Small intestine (tissue), 16 donors: Measurements from ENCODE around the gene METTL18. TPM values are rescaled to one million over a fixed set of nuclear protein-coding genes. Genes with fewer than 3 reads are reported as not detected.
A peak's percentile ranks its signal among the peaks of the same experiment; 100 is the strongest.

ENCODE experiments used
- DNase-seq, 2 donors: peaks; one replicate each; pipeline versions ENCODE4 v3.0.0 to v3.0.0-alpha.2; 2013
- FAIRE-seq: peaks from 2 replicates; lab custom pipeline; 2012; peaks lifted over from hg19 to GRCh38; lab: Jason Lieb, UNC
- H3K27ac ChIP-seq, 3 donors: one replicate each; pipeline ENCODE4 v1.5.1; 2013; ENCODE audit warnings: low read length in 2 of 3, mild to moderate bottlenecking in 2 of 3, control low read depth in 1 of 3, inconsistent platforms in 1 of 3, low read depth in 1 of 3, moderate library complexity in 1 of 3
- H3K27me3 ChIP-seq, 3 donors: one replicate each; pipeline ENCODE4 v1.6.1; 2013; ENCODE audit warnings: low read length in 3 of 3, inconsistent platforms in 1 of 3; ENCODE audit not compliant: control insufficient read depth in 3 of 3, insufficient read depth in 3 of 3
- H3K36me3 ChIP-seq, 3 donors: one replicate each; pipeline ENCODE4 v1.6.1; 2013; ENCODE audit warnings: low read length in 3 of 3, inconsistent platforms in 1 of 3, low read depth in 1 of 3, mild to moderate bottlenecking in 1 of 3, moderate library complexity in 1 of 3; ENCODE audit not compliant: control insufficient read depth in 3 of 3, insufficient read depth in 2 of 3
- H3K4me1 ChIP-seq, 3 donors: one replicate each; pipeline ENCODE4 v1.6.1; 2013; ENCODE audit warnings: low read length in 2 of 3, inconsistent platforms in 1 of 3, low read depth in 1 of 3, mild to moderate bottlenecking in 1 of 3, moderate library complexity in 1 of 3; ENCODE audit not compliant: control insufficient read depth in 3 of 3, insufficient read depth in 2 of 3
- H3K4me3 ChIP-seq, 3 donors: one replicate each; pipeline ENCODE4 v1.5.1; 2013; ENCODE audit warnings: low read length in 3 of 3, control low read depth in 1 of 3, inconsistent platforms in 1 of 3, low read depth in 1 of 3, mild to moderate bottlenecking in 1 of 3, moderate library complexity in 1 of 3
- H3K9me3 ChIP-seq, 2 donors: one replicate each; pipeline ENCODE4 v1.6.1; 2013; ENCODE audit warnings: low read depth in 1 of 2, low read length in 1 of 2; ENCODE audit not compliant: control insufficient read depth in 2 of 2, insufficient read depth in 1 of 2
- WGBS, 3 donors: extraction: QIAGEN DNeasy Blood & Tissue Kit; methylation state at CpG; one replicate each; pipeline ENCODE4 v1.1.7; 2013; 5-methylcytosine and 5-hydroxymethylcytosine counted together
- long read RNA-seq, 10 donors: transcript quantifications; one replicate each; lab custom pipeline, GENCODE V29; 2026
- polyA plus RNA-seq, 4 donors: library from polyadenylated mRNA; stranded (reverse) in 3 of 4; unstranded in 1 of 4; fragments of 200-250 nt in 3 of 4; fragments of 120-200 nt in 1 of 4; gene quantifications; one replicate each; pipeline versions ENCODE4 v1.2.1 to v1.2.3, GENCODE V29; 2013
- donor health status: healthy with polysubstance abuse.
- donor health status: control.
- donor health status: control.
- donor health status: Bipolar disorder and iron deficiency.
- donor health status: healthy.

The METTL18 gene
- polyA plus RNA-seq, result 10 to 100 TPM in 1 of 4 donors, 1 to 10 TPM in 3; 6.5 to 10.7 (median 7.5) TPM
- long read RNA-seq, donor 1, result 0 reads
- long read RNA-seq, donor 2, partial matches to known transcripts, result 0 of 1 reads
- long read RNA-seq, donor 2, other reads (novel, unspliced or antisense), result 0 of 1 reads
- long read RNA-seq, donor 3, transcript METTL18-202 (2 exons, 1,521 nt), result major isoform, 8 of 8 reads
- long read RNA-seq, donor 3, partial matches to known transcripts, result 0 of 8 reads
- long read RNA-seq, donor 3, other reads (novel, unspliced or antisense), result 0 of 8 reads
- long read RNA-seq, donor 4, result 0 reads
- long read RNA-seq, donor 5, result 0 reads
- long read RNA-seq, donor 6, partial matches to known transcripts, result 0 of 2 reads
- long read RNA-seq, donor 6, other reads (novel, unspliced or antisense), result 0 of 2 reads
- long read RNA-seq, donor 7, result 0 reads
- long read RNA-seq, donor 8, partial matches to known transcripts, result 0 of 1 reads
- long read RNA-seq, donor 8, other reads (novel, unspliced or antisense), result 0 of 1 reads
- long read RNA-seq, donor 9, partial matches to known transcripts, result 0 of 1 reads
- long read RNA-seq, donor 9, other reads (novel, unspliced or antisense), result 0 of 1 reads
- long read RNA-seq, donor 10, transcript METTL18-202 (2 exons, 1,521 nt), result major isoform, 6 of 8 reads
- long read RNA-seq, donor 10, partial matches to known transcripts, result 0 of 8 reads
- long read RNA-seq, donor 10, other reads (novel, unspliced or antisense), result 0 of 8 reads

GRCh38 chr1:169794530-169795416 is at the start of gene METTL18:
Gene METTL18 (minus strand): TSS chr1:169794907. CDS start chr1:169793695, 1,212 bp downstream.
- no peak for FAIRE-seq

GRCh38 chr1:169838942-169839341 is 44.2 kb upstream of the METTL18 start:
- Histone ChIP-seq H3K4me1 (no peaks in the 10 kb centered on the region), H3K4me3 (no peak overlapping the region), H3K9me3 (peaks cover 0 to 5% of the 10 kb centered on the region in 2 donors), H3K27ac (no peak overlapping the region), H3K27me3 (no peaks in the 10 kb centered on the region), H3K36me3 (peaks cover 0 to 6% (median 2%) of the 10 kb centered on the region in 3 donors)
- 77 to 98% (median 95%) methylated on average over 4 of the region's 4 CpGs for WGBS, 3 donors
- FAIRE-seq, result no peak
- DNase-seq, result no peak

More at GRCh38 chr1:169794530-169795416, at the start of gene METTL18:
- Histone ChIP-seq H3K36me3 (no peaks in the 10 kb centered on the region), H3K4me3 (peak within 1 kb of the TSS; percentile 66 to 97 (median 71)), H3K27ac (peak within 1 kb of the TSS; percentile 3 to 92 (median 86)), H3K4me1 (peaks cover 2 to 9% (median 9%) of the 10 kb centered on the region in 3 donors), H3K27me3 (no peaks in the 10 kb centered on the region), H3K9me3 (no peaks in the 10 kb centered on the region)
- WGBS, 3 donors, result 0 to 1% (median 0%) methylated on average over 47 to 48 of the region's 48 CpGs
- peak; percentile 94 to 97 for DNase-seq

- Histone ChIP-seq H3K27ac (no peak overlapping the region), H3K9me3 (peaks cover 0 to 5% of the 10 kb centered on the region in 2 donors), H3K27me3 (no peaks in the 10 kb centered on the region), H3K36me3 (peaks cover 0 to 10% (median 5%) of the 10 kb centered on the region in 3 donors), H3K4me3 (no peak overlapping the region), H3K4me1 (no peaks in the 10 kb centered on the region)
- FAIRE-seq, result no peak
- 96 to 100% (median 98%) methylated on average over 1 of the region's 1 CpG for WGBS, 3 donors
- DNase-seq, result no peak
Observed at GRCh38 chr1:169836198-169836597, 41.5 kb upstream of the METTL18 start.

- no peak overlapping the region for H3K4me3 ChIP-seq
- FAIRE-seq (no peak), DNase-seq (no peak)
- WGBS, 3 donors, result 93 to 100% (median 94%) methylated on average over 1 of the region's 1 CpG
- H3K36me3 ChIP-seq, result peaks cover 0 to 10% (median 5%) of the 10 kb centered on the region in 3 donors
- no peaks in the 10 kb centered on the region for H3K4me1 ChIP-seq
- peaks cover 0 to 1% of the 10 kb centered on the region in 2 donors for H3K9me3 ChIP-seq
- H3K27ac ChIP-seq, result no peak overlapping the region
- H3K27me3 ChIP-seq, result no peaks in the 10 kb centered on the region
Observed at GRCh38 chr1:169835647-169836046, 40.9 kb upstream of the METTL18 start.

GRCh38 chr1:169834869-169835268 is 40.2 kb upstream of the METTL18 start:
- no peaks in the 10 kb centered on the region for H3K27me3 ChIP-seq
- no peaks in the 10 kb centered on the region for H3K9me3 ChIP-seq
- peaks cover 2 to 10% (median 5%) of the 10 kb centered on the region in 3 donors for H3K36me3 ChIP-seq
- DNase-seq, result no peak
- H3K4me3 ChIP-seq, result no peak overlapping the region
- H3K4me1 ChIP-seq, result no peaks in the 10 kb centered on the region
- no peak overlapping the region for H3K27ac ChIP-seq
- no peak for FAIRE-seq
- WGBS, 3 donors, result 90 to 98% (median 90%) methylated on average over 1 of the region's 1 CpG

GRCh38 chr1:169833179-169833901 is 38.6 kb upstream of the METTL18 start:
- WGBS, 3 donors, result 70 to 87% (median 86%) methylated on average over 4 of the region's 4 CpGs
- no peak for DNase-seq
- H3K4me1 ChIP-seq, result no peaks in the 10 kb centered on the region
- no peak overlapping the region for H3K27ac ChIP-seq
- FAIRE-seq, result no peak
- no peaks in the 10 kb centered on the region for H3K27me3 ChIP-seq
- H3K4me3 ChIP-seq, result no peak overlapping the region
- no peaks in the 10 kb centered on the region for H3K9me3 ChIP-seq
- H3K36me3 ChIP-seq, result peaks cover 2 to 13% (median 5%) of the 10 kb centered on the region in 3 donors

GRCh38 chr1:169829671-169830070 is 35.0 kb upstream of the METTL18 start:
- no peak for FAIRE-seq
- Histone ChIP-seq H3K9me3 (no peaks in the 10 kb centered on the region), H3K27ac (no peak overlapping the region), H3K4me3 (no peak overlapping the region), H3K27me3 (no peaks in the 10 kb centered on the region), H3K4me1 (no peaks in the 10 kb centered on the region), H3K36me3 (peaks cover 2 to 14% (median 5%) of the 10 kb centered on the region in 3 donors)
- DNase-seq, result no peak
- 94 to 97% (median 97%) methylated on average over 1 of the region's 1 CpG for WGBS, 3 donors
